Gastrocnemius medialis (tissue), 4 donors: Measurements from ENCODE around the gene ACVR1B.
A peak's percentile ranks its signal among the peaks of the same experiment; 100 is the strongest.

Source experiments
- POLR2A ChIP-seq, 2 donors: fragments of 450-650 bp; IDR thresholded peaks; one replicate each; pipeline ENCODE4 v1.6.1; 2017; ENCODE audit warnings: antibody characterized with exemption in 2 of 2, mild to moderate bottlenecking in 2 of 2, moderate library complexity in 2 of 2
- TF ChIP-seq, protein P1 (sequence below), 5 experiments: fragments of 450-650 bp in 3 of 5; fragments of 200-600 bp in 2 of 5; sonication (generic) in 2 of 5; IDR thresholded peaks in 4 of 5; conservative IDR thresholded peaks in 1 of 5; 1 replicate in 4 of 5; 2 replicates in 1 of 5; pipeline ENCODE4 v1.5.1; 2016 to 2019; ENCODE audit warnings: antibody characterized with exemption in 5 of 5, mild to moderate bottlenecking in 3 of 5, moderate library complexity in 3 of 5

DNA sequence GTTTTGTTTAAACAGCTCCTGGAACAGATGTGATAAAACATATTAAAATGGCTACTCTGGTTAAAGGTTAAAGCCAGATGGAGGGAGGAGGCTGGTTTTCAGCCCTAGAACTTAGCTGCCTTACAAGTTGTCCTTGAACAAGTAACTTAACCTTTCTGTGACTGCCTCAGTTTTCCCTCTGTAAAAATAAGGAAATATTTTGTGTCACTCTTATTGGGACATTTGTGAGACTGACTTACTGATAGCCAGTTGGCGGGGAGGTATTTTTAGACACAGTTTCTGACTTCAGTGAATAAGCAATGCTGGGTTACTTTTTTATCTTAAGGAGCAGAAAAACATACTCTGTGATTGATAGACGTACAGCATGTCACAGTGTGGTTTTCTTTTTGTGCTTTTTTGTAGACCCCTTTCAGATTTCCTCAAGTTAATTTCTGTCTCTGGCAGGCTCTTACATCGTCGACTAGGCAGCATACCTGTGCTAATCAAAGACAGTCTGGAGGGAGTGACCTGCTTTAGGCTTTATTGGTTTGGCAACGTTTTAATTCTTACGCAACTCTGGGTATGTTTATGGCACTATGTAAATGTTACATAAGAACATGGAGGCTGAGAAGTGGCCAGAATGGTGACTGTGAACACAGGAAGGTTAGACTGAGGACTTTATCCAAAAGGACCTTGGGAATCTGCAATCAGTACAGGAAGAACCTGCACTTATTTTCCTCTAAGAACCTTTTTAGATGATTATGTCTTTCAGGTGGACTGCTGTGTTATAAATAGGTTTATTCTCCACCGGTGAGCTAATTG is 3.3 kb downstream of the ACVR1B start:
- TF ChIP-seq, protein P1, sequence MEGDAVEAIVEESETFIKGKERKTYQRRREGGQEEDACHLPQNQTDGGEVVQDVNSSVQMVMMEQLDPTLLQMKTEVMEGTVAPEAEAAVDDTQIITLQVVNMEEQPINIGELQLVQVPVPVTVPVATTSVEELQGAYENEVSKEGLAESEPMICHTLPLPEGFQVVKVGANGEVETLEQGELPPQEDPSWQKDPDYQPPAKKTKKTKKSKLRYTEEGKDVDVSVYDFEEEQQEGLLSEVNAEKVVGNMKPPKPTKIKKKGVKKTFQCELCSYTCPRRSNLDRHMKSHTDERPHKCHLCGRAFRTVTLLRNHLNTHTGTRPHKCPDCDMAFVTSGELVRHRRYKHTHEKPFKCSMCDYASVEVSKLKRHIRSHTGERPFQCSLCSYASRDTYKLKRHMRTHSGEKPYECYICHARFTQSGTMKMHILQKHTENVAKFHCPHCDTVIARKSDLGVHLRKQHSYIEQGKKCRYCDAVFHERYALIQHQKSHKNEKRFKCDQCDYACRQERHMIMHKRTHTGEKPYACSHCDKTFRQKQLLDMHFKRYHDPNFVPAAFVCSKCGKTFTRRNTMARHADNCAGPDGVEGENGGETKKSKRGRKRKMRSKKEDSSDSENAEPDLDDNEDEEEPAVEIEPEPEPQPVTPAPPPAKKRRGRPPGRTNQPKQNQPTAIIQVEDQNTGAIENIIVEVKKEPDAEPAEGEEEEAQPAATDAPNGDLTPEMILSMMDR (IDR thresholded peaks at IDR 0.05 in 4 of 5, conservative IDR thresholded peaks at IDR 0.05 in 1 of 5), result no peak
- peak in 1 of 2 donors; percentile 28 for TF ChIP-seq POLR2A (IDR thresholded peaks at IDR 0.05)
